HL-60 (cell line): ENCODE data around the gene RGS11.

Experiments used
- DNase-seq, 2 experiments: peaks; one replicate each; pipeline ENCODE4 v3.0.0-alpha.2; 2010 to 2020; ENCODE audit warnings: low read depth in 1 of 2, low spot score in 1 of 2
- H3K27ac ChIP-seq: fragments of 250-450 bp; sonication (Bioruptor Pico); replicated peaks from 2 replicates; pipeline ENCODE4 v1.5.1; 2020; ENCODE audit warnings: mild to moderate bottlenecking, moderate library complexity
- H3K27me3 ChIP-seq: fragments of 250-450 bp; sonication (Bioruptor Pico); 2 replicates; pipeline ENCODE4 v1.5.1; 2021; ENCODE audit warnings: mild to moderate bottlenecking, moderate library complexity; ENCODE audit not compliant: insufficient read depth, poor library complexity, severe bottlenecking
- H3K4me3 ChIP-seq: replicated peaks from 2 replicates; pipeline ENCODE4 v1.5.1; 2011; ENCODE audit warnings: mild to moderate bottlenecking, control low read depth, low read length; ENCODE audit not compliant: insufficient read depth
- GABPA ChIP-seq: IDR thresholded peaks from 2 replicates; pipeline ENCODE4 v1.6.1; 2012; ENCODE audit warnings: low read depth
- POLR2AphosphoS5 ChIP-seq: IDR thresholded peaks from 2 replicates; pipeline ENCODE4 v1.6.1; 2012; ENCODE audit warnings: low read depth
- SPI1 ChIP-seq: IDR thresholded peaks from 2 replicates; pipeline ENCODE4 v1.6.1; 2012; ENCODE audit warnings: low read depth, mild to moderate bottlenecking, borderline replicate concordance
- TF ChIP-seq, protein P1 (sequence below): IDR thresholded peaks from one replicate; pipeline ENCODE4 v1.5.1; 2011; ENCODE audit warnings: low read length, control low read depth, inconsistent platforms; ENCODE audit not compliant: insufficient read depth
- TF ChIP-seq, protein P2 (sequence below): IDR thresholded peaks from 2 replicates; pipeline ENCODE4 v1.6.1; 2012; ENCODE audit warnings: low read depth; ENCODE audit not compliant: insufficient replicate concordance

The RGS11 gene

DNA sequence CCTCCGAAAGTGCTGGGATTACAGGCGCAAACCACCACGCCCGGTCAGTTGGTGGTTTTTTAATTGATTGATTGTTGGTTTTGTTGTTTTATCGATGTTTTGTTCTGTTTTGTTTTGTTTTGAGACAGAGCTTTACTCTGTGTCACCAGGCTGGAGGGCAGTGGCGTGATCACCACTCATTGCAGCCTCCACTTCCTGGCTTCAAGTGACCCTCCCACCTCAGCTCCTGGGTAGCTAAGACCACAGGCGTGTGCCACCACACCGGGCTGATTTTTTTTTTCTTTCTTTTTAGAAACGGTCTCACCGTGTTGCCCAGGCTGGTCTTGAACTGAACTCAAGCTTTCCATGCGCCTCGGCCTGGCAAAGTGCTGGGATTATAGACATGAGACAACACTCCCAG is 28.7 kb downstream of the RGS11 start:
- Histone ChIP-seq H3K27me3 (no peaks in the 10 kb centered on the region), H3K27ac (no peak overlapping the region), H3K4me3 (no peak overlapping the region)
- no peak for TF ChIP-seq GABPA
- TF ChIP-seq, protein P1, sequence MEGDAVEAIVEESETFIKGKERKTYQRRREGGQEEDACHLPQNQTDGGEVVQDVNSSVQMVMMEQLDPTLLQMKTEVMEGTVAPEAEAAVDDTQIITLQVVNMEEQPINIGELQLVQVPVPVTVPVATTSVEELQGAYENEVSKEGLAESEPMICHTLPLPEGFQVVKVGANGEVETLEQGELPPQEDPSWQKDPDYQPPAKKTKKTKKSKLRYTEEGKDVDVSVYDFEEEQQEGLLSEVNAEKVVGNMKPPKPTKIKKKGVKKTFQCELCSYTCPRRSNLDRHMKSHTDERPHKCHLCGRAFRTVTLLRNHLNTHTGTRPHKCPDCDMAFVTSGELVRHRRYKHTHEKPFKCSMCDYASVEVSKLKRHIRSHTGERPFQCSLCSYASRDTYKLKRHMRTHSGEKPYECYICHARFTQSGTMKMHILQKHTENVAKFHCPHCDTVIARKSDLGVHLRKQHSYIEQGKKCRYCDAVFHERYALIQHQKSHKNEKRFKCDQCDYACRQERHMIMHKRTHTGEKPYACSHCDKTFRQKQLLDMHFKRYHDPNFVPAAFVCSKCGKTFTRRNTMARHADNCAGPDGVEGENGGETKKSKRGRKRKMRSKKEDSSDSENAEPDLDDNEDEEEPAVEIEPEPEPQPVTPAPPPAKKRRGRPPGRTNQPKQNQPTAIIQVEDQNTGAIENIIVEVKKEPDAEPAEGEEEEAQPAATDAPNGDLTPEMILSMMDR, result no peak
- TF ChIP-seq, protein P2, sequence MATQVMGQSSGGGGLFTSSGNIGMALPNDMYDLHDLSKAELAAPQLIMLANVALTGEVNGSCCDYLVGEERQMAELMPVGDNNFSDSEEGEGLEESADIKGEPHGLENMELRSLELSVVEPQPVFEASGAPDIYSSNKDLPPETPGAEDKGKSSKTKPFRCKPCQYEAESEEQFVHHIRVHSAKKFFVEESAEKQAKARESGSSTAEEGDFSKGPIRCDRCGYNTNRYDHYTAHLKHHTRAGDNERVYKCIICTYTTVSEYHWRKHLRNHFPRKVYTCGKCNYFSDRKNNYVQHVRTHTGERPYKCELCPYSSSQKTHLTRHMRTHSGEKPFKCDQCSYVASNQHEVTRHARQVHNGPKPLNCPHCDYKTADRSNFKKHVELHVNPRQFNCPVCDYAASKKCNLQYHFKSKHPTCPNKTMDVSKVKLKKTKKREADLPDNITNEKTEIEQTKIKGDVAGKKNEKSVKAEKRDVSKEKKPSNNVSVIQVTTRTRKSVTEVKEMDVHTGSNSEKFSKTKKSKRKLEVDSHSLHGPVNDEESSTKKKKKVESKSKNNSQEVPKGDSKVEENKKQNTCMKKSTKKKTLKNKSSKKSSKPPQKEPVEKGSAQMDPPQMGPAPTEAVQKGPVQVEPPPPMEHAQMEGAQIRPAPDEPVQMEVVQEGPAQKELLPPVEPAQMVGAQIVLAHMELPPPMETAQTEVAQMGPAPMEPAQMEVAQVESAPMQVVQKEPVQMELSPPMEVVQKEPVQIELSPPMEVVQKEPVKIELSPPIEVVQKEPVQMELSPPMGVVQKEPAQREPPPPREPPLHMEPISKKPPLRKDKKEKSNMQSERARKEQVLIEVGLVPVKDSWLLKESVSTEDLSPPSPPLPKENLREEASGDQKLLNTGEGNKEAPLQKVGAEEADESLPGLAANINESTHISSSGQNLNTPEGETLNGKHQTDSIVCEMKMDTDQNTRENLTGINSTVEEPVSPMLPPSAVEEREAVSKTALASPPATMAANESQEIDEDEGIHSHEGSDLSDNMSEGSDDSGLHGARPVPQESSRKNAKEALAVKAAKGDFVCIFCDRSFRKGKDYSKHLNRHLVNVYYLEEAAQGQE, result no peak
- DNase-seq, result no peak

DNA sequence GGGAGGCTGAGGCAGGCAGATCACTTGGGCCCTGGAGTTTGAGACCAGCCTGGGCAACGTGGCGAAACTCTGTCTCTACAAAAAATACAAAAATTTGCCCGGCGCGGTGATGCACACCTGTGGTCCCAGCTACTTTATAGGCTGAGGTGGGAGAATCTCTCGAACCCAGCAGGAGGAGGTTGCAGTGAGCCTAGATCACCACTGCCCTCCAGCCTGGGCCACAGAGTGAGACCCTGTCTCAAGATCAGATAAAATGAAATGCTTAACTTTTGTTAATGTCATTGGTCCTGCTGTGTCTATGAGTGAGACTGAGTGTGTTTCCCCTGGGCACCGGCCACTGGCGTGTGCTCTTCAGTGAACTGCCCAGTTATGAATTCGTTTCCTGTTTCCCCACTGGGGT is 30.6 kb downstream of the RGS11 start:
- Histone ChIP-seq H3K27me3 (no peaks in the 10 kb centered on the region), H3K4me3 (no peak overlapping the region), H3K27ac (no peak overlapping the region)
- DNase-seq, result no peak
- no peak for TF ChIP-seq GABPA
- TF ChIP-seq, protein P2, result no peak
- no peak for TF ChIP-seq SPI1
- TF ChIP-seq, protein P1, result no peak
- TF ChIP-seq POLR2AphosphoS5, result no peak

DNA sequence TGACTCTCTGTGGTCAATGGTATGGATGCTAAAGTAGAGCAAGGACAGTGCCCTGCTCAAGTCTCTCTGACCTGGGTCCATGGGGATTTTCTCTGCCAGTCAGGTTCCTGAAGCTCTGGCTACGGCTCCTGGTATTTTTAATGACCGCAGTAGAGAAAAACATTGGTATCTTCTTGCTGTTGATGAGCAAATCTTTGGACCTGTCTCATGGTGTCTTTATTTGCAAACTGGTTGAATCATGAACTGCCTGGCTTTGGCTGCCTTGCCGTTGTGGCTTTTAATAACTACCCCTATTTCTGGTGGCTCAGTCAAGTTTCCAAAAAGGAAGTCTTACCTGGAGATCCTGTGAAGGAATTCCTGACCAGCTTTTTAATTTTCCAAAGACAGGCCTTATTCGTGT is 32.4 kb downstream of the RGS11 start:
- TF ChIP-seq, protein P1, result no peak
- DNase-seq, result no peak

DNA sequence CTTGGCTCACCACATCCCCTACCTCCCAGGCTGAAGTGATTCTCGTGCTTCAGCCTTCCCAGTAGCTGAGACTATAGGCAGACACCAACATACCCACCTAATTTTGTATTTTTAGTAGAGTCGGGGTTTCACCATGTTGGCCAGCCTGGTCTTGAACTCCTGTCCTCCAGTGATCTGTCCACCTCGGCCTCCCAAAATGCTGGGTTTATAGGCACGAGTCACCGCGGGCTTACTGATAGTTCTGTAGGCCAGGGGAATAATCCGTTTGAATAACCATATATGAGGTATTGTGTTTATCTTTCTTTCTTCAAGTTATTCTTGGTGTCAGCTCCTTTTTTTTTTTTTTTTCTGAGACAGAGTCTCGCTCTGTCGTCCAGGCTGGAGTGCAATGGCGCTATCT is 33.5 kb downstream of the RGS11 start:
- H3K27ac ChIP-seq, result no peak overlapping the region
- no peak for DNase-seq
- no peak overlapping the region for H3K4me3 ChIP-seq
- no peaks in the 10 kb centered on the region for H3K27me3 ChIP-seq
- TF ChIP-seq POLR2AphosphoS5 (no peak), SPI1 (no peak), GABPA (no peak)
- TF ChIP-seq, protein P1, result no peak
- TF ChIP-seq, protein P2, result no peak

More for the DNA sequence above, 32.4 kb downstream of the RGS11 start:
- no peaks in the 10 kb centered on the region for H3K27me3 ChIP-seq
- H3K27ac ChIP-seq, result no peak overlapping the region
- H3K4me3 ChIP-seq, result no peak overlapping the region
